Activated T-cell treated with anti-CD3 and anti-CD28 coated beads for 1 hour (primary cell): Measurements from ENCODE around the gene TSBP1.
"Not testable (repeated sequence)": the region's sequence is repeated elsewhere in the genome, so short reads cannot be mapped to it uniquely, and the experiment has no call there.

Source experiments
- DNase-seq: peaks from one replicate; pipeline ENCODE4 v3.0.0-alpha.2; 2020; ENCODE audit warnings: low read depth

Gene TSBP1

GRCh38 chr6:32288426-32288825, 83.3 kb downstream of the TSBP1 start:
- no peak for DNase-seq

DNA sequence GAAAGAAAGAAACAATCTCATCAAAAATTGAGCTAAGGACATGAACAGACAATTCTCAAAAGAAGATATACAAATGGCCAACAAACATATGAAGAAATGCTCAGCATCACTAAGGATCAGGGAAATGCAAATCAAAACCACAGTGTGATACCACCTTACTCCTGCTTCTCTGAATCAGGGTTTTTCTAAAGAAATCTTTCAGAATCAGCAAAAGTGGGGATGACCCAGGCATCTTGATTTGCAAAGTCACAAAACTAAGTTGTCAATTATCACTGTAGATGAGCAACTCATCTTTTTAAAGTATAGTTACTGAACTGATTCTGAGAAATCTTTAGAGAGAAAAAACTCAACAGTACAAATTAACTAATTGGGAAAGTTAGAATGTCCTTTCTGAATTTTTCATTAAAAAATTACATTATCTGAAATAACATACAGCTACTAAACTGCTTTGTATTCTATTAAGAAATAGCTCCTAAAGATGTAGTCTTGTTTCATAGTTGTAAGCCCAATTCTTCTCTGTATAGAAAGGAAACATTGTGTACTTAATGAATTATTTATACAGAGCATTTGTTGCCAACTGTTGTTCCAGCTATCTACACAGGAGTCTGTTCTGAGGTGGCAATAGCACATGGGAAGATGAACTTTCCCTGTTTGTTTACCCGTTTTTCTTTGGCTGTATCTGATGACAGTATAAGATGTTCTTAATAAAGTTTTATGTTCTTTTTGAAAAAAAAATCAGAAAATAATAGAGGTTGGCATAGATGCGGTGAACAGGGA, 97.7 kb downstream of the TSBP1 start:
- DNase-seq, result not testable (repeated sequence)

- DNase-seq, result no peak
These were observed 100.3 kb downstream of the TSBP1 start for GRCh38 chr6:32271429-32271828.

DNA sequence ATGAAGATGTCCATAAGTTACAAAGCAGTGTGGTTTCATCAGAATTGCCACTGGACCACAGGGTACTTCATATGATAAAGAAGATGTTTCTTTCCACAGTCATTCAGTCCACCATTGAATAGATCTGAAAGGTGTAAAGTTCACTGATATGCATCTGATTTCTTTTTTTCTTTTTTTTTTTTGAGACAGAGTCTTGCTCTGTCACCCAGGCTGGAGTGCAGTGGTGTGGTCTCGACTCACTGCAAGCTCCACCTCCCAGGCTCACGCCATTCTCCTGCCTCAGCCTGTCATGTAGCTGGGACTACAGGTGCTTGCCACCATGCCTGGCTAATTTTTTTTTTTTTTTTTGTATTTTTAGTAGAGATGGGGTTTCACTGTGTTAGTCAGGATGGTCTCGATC, 103.2 kb downstream of the TSBP1 start:
- not testable (repeated sequence) for DNase-seq

GRCh38 chr6:32267035-32267434, 104.7 kb downstream of the TSBP1 start:
- no peak for DNase-seq

DNA sequence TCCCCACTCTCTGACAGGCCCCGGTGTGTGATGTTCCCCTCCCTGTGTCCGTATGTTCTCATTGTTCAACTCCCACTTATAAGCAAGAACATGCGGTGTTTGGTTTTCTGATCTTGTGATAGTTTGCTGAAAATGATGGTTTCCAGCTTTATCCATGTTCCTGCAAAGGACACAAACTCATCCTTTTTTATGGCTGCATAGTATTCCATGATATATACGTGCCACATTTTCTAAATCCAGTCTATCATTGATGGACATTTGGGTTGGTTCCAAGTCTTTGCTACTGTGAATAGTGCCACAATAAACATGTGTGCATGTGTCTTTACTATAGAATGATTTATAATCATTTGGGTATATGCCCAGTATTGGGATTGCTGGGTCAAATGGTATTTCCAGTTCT, 114.4 kb downstream of the TSBP1 start:
- DNase-seq, result not testable (repeated sequence)

DNA sequence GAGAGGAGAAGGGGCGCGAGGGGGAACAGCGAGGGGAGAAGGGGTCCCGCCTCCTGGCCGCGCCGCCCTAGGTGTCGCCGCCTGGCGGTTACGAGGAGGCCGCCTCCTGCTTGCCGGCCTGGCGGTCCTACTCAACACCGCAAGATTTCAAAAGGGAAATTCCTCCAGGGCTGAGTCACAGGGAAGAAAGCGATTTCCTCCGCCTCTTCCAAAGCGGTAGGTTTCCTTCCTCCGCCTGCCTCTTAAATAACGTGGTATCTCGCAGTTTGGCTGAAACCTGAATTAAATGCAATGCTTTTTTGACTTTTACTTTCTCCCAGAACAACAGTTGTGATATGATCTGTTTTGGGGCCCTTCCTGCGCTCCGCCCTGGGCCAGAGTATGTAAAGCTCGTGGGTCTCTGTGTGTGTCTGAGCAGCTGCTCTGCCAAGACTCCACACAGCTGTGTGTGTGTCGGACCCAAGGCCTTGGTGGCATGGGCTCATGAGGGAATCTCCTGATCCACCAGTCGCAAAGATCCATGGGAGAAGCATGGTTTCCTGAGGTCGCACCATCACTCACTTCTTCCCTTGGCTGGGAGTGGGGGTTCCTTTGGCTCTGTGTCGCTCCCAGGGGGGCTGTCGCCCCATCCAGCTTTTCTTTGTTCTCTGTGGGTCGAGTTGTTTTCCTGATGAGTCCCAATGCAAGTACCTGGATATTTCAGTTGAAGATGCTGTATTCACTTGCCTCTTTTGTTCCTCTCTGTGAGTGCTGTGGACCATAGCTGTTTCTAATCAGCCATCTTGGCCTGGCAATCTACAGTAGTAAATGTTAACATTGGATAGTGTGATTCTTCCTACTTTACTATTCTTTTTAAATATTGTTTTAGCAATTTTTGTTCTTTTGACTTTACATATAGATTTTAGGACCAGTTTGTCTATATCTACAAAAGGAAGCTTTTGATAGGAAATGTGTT, 116.2 kb downstream of the TSBP1 start:
- peak; percentile 30 for DNase-seq

GRCh38 chr6:32254761-32255198, 116.9 kb downstream of the TSBP1 start:
- DNase-seq, result no peak

DNA sequence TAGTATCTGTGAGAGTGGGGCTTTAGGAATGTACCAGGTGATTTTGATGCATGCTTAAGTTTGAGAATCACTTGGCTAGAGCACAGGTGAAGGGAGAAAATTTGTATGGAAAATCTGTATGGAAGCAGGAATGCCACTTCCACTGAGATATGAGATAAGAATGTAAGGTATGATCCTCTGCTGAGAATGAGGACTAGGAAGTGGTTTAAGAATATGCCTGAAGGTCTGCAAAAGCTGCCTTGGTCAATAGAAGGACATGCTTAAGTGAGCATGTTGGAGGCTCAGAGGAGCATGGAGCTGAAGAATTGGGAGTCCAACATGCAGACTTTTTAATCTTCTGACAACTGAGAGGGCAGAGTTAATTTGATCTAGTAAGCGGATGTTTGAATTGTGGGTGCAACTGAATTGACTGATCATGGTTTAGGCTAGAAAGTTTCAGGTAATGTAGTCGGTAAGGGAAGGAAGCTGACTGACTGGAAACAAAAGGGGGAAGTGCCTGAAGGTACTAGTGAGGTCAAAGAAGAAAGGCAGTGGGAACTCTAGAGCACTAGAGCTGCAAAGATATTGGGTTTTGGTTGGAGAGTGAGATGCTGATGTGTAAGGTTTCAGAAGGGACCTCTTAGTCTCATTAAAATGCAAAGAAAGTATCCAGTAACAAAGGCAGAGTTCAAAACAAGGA, 119.2 kb downstream of the TSBP1 start:
- no peak for DNase-seq

DNA sequence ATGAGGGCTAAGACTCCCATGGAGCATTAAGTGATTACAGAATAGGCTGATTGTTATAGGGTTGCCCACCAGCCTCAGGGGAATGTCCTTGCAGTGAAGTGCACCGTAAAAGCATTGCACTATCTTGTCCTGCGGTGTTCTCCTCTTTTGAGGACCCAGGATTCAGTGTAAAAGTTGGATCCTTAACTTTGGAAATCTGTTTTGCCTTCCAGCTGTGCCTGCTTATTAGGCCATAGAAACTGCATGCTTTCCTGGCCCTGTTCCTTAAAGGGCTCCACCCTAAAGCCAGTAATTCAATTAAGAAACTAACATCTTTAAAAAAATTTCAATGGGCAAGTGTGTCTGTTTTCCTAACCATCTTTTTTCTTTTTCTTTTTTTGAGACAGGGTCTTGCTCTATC, 122.4 kb downstream of the TSBP1 start:
- DNase-seq, result no peak

DNA sequence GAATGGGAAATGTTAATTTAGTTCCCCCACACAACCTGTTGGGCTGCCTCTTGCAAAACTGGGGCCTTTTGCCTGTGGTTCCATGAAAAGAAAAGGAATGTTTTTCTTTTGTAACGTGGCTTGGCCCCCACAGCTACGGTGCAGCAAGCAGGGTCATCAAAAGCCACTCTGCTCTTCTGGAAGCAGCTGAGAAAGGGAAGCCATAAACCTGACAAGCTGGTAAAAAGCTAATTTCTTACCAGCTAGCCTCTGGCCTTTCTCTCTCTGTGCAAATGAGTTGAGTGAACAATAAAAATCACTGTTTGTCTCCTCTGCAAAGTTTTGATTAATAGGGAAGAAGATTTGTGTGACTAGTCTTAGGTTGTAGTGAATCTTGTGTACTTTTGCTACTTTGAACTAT, 124.3 kb downstream of the TSBP1 start:
- DNase-seq, result no peak

GRCh38 chr6:32244946-32245398, 126.7 kb downstream of the TSBP1 start:
- DNase-seq, result peak; percentile 63

GRCh38 chr6:32244270-32244669, 127.4 kb downstream of the TSBP1 start:
- DNase-seq, result no peak
